Measurements from ENCODE around the gene STPG3.

STPG3 gene

DNA sequence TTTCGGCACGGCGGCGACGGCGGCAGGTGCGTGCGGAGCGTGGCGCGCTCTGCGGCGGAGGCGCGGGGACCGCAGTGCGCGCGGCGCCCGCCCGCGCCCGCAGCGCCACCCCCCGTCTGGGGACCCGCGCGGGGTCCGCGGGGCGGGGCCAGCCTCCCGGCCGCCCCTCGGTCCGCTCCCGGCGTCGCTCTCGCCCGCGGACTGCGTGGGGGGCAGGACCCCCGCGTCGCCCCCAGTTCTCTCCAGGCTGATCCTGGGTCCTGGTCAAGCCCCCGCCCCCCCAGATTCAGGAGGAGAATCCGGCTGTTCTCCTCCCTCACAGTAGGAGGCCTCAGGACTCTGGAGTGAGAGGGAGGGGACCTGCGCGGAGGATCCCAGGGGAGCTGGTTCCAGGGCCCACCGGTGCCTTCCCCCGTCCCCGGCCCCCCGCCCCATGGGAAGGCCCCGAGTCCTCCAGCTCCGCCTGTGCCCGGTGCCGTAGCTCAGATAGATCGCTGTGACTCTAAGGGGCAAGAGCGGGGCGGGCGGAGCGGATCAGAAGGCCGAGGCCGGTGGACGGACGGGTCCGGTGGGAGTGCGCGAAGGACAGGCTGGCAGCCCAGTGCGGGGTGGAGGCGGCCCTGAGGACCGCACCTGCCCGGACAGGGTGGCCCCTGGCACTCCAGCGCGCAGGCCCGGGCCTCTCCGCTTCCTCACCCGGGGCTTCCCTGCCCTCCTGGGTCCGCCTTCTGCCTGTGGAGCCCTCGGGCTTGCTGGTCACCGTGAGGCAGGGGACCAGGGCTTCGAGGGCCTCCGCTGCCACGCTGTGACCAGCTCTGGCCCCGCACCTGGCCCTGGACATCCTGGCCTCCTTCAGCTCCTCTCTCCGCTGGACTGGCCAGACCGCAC, 28.7 kb upstream of the STPG3 start, which contains the start of gene RNF208:
Gene RNF208, minus strand, starts transcription at position 51 of the 888 bp plus-strand sequence. CDS start 1,028 bp downstream, outside the sequence.
- no peak for DNase-seq (ENCODE audit: low read depth)

DNA sequence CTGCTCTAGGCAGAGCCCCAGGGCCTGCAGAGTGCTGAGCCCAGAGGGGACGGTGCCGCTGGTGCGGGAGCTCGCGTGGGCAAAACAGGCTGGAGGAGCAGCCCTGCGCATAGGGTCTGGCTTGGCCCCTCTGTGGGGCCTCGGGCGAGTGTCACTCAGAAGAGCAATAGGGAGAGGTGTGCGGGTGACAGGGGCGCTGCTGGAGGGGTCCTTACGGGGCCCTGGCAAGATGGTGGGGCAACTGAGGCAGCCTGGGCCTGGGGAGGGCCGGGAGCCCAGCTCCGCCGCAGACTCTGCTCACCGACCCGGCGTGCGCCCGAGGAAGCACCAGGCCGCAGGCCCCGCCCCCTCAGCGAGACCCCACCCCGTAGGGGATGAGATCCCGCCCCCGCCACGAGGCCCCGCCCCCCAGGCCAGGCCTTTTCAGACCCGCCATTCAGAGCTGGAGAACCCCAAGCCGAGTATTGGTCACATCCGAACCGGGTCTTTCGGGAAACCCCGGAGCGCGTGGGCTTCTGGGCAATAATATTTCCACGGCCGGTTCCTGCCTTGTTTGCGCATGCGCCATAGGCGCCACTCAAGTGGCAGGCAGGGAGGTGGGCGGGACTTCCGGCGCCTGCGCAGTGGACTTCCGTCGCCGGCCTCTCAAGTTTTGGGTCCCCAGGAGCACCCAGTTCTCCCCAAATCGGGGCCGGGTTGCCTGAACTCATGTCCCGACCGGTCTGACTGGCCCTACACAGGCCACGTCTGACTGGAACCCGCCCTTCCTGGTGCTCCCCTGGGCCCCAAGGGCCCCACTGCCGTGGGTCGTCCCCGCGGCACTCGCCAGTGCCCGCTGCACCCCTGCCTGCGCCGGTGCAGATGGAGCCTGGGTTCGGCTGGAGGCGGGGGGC, 27.8 kb upstream of the STPG3 start:
- peak; percentile 95 for DNase-seq (ENCODE audit: low read depth)

DNA sequence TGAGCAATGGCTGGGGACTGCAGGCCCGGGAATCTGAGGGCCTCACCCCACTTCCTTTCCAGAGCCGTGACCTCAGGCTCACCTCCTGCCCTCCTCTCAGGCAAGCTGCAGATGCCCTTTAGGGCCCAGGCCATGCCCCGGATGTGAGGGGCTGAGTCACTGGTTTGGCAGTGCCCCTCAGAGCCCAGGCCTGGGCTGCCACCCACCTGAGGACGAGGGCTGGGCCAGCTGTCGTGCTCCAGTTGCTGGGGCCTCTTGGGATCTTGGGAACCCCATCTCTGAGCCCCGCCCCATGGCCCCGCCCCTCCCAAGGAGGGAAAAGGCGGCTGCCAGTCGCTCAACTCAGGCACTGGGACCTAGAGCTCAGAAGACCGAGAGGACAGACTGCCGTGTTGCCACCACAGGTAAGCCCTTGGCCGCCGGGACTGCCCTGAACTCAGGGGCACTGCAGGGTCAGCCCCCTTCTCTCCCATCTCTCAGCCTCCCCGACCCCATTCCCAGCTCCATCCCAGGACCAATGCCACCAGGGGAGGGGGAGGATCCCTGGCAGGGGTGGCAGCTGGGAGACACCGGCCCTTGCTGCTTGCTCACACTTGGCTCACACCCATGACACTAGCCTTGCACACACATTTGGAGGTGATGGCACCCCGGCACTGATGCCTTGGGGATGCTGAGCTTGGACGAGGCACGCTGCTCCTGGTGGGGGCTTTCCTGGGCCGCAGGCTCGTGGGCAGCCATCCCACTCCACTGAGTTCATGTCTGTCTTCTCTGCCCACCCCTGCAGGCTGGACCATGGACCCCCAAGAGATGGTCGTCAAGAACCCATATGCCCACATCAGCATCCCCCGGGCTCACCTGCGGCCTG, 26.0 kb upstream of the STPG3 start, which contains the start of gene CYSRT1:
Gene CYSRT1, plus strand, starts transcription at position 345 of the 865 bp plus-strand sequence. Its CDS starts 448 bp downstream, at position 793.
- no peak for DNase-seq (ENCODE audit: low read depth)

DNA sequence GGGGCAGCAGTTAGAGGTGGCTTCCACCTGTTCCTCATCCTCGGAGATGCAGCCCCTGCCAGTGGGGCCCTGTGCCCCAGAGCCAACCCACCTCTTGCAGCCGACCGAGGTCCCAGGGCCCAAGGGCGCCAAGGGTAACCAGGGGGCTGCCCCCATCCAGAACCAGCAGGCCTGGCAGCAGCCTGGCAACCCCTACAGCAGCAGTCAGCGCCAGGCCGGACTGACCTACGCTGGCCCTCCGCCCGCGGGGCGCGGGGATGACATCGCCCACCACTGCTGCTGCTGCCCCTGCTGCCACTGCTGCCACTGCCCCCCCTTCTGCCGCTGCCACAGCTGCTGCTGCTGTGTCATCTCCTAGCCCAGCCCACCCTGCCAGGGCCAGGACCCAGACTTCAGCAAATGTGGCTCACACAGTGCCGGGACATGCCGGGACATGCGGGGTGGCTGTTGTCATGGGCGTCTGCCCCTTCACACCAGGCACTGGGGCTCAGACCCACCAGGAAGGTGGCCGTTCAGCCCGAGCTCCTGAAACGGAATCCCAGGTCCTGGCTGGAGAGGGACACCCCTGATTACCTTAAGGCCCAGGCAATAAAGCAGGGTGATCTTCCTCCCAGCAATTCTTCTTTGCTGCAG, 25.3 kb upstream of the STPG3 start:
- no peak for DNase-seq (ENCODE audit: low read depth)

- no peak for DNase-seq (ENCODE audit: low read depth)
Measured at GRCh38 chr9:137226338-137227053, 24.6 kb upstream of the STPG3 start.

- DNase-seq (ENCODE audit: low read depth), result peak; percentile 74
Measured at GRCh38 chr9:137227054-137227852, 23.8 kb upstream of the STPG3 start, which contains the start of gene RNF224. Gene RNF224, plus strand, starts transcription at chr9:137227502. Its CDS starts 834 bp downstream, at chr9:137228336.

GRCh38 chr9:137227853-137228505, 23.1 kb upstream of the STPG3 start:
- DNase-seq (ENCODE audit: low read depth), result no peak

GRCh38 chr9:137228506-137228967, 22.5 kb upstream of the STPG3 start:
- no peak for DNase-seq (ENCODE audit: low read depth)

GRCh38 chr9:137228968-137229896, 21.9 kb upstream of the STPG3 start:
- DNase-seq (ENCODE audit: low read depth), result no peak

- no peak for DNase-seq (ENCODE audit: low read depth)
Measured at GRCh38 chr9:137229903-137230704, 21.0 kb upstream of the STPG3 start.

DNA sequence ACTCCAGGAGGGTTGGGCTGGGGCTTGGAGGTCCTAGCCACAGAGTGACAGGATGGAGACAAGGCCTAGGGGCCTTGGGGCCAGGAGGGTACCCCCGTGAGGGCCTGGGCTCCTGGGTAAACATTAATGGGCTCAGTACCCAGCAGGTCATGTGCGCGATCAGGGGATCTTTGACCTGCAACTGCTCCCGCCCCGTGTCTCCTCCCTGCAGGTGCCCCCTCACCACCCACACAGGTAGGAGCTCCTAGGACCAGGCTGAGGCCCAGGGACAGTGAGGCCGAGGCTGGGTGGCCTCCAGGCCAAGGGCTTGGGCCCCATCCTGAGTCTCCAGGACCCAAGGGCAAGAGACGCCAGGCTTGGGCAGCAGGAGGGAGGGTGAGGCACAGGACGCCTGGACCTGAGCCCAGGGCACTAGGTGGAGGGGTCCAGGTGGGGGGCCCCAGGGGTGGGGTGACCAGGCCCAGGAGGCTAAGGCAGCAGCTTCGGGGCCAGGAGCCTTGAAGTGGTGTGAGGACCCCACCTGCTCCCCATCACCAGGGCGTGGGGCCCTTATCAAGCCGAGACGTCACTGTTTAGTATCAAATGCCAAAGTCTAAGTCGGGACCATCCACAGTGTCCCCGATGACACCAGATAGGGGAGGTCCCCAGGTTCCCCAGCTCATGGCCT, 20.2 kb upstream of the STPG3 start, which contains the start of gene SLC34A3:
Gene SLC34A3, plus strand, starts transcription at position 197 of the 667 bp plus-strand sequence. CDS start 802 bp downstream, outside the sequence.
- DNase-seq (ENCODE audit: low read depth), result no peak

DNA sequence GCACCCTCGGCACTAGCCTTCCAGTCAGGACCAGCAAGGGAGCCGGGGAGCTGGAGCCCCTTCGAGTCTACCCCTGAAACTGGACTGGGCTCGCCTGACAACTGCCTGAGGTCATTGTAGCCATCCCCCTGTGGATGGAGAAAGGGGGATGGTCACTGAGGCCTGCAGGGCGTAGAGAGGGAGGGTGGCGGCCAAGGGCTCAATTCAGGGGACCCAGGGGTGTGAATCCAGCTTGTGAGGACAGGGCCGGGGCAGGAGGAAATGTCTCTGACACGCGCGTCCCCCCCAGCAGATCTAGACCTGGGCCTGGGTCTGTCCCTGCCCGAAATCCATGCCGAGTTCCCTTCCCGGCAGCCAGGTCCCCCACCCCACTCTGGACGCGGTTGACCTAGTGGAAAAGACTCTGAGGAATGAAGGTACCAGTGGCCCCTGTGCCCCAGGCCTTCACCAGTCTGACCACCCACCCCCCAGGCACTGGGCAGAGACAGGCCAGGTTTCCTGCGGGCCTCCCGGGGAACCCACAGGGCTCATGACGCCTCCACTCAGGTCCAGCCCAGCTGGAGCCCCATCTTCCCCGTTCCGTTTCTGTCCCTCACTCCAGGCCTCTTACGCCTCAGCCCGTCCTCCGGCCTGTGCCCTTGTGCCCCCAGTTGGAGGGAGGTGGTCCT, 19.6 kb upstream of the STPG3 start:
- no peak for DNase-seq (ENCODE audit: low read depth)

GRCh38 chr9:137232101-137232500, 19.0 kb upstream of the STPG3 start:
- no peak for DNase-seq (ENCODE audit: low read depth)

DNA sequence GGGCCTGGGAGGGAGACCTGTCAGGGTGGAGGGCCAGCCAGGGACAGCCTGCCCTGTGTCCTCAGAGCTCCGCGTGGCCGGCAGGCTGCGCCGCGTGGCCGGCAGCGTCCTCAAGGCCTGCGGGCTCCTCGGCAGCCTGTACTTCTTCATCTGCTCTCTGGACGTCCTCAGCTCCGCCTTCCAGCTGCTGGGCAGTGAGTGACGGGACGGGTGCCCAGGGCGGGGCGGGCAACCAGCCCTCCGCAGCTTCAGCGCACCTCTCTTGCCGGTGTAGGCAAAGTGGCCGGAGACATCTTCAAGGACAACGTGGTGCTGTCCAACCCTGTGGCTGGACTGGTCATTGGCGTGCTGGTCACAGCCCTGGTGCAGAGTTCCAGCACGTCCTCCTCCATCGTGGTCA, 18.6 kb upstream of the STPG3 start:
- no peak for DNase-seq (ENCODE audit: low read depth)

DNA sequence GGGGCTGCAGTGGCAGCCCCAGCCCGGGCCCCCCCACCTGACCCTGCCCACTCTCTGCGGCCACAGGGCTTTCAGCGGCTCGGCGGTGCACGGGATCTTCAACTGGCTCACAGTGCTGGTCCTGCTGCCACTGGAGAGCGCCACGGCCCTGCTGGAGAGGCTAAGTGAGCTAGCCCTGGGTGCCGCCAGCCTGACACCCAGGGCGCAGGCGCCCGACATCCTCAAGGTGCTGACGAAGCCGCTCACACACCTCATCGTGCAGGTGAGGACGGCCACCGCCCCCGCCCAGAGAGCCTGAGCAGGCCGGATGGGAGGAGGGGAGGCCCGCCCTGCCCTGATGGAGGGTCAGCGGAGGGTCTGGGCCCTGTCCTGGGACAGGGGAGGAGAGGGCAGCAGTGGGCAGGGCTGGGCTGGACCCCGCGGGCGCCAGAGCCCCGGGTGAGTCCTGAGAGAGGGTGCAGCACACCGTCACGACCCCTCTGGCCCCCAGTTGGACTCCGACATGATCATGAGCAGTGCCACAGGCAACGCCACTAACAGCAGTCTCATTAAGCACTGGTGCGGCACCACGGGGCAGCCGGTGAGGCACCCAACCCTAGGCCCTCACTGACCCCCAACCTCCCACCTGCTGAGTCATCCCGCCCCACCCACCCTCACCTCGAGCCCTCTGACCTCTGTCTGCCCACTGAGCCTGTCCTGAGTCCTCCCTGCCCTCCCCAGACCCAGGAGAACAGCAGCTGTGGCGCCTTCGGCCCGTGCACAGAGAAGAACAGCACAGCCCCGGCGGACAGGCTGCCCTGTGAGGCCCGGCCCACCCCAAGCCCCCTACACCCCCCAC, 17.7 kb upstream of the STPG3 start:
- no peak for DNase-seq (ENCODE audit: low read depth)

Measured in stimulated activated CD8-positive, alpha-beta memory T cell treated with anti-CD3 and anti-CD28 coated beads, Interleukin-12 subunit alpha, Interleukin-12 subunit beta, amount 100 ng/mL, for 1 hour (primary cell).